Caco-2 (cell line): ENCODE measurements around the gene DYDC1. TPM values are rescaled to one million over a fixed set of nuclear protein-coding genes. Genes with fewer than 3 reads are reported as not detected.
A peak's percentile ranks its signal among the peaks of the same experiment; 100 is the strongest.

Experiments
- BruUV-seq: library from RNA; stranded (reverse); fragments of 400-500 nt; replicated peaks from 2 replicates; lab custom pipeline; 2021; lab: Mats Ljungman, UMichigan
- CTCF ChIA-PET: fragments of 300-600 bp; sonication (Branson Sonifier 250); formaldehyde crosslinking; loops from one replicate; lab custom pipeline; 2022; ENCODE audit warnings: antibody characterized with exemption; lab: Charles Lee
- POLR2A ChIA-PET: fragments of 300-600 bp; sonication (Branson Sonifier 250); formaldehyde crosslinking; loops from one replicate; lab custom pipeline; 2022; ENCODE audit warnings: antibody characterized with exemption; lab: Charles Lee
- DNase-seq, 2 experiments: peaks; one replicate each; pipeline versions ENCODE4 v3.0.0 to v3.0.0-alpha.2; 2020 to 2022
- H3K27me3 ChIP-seq: replicated peaks from 2 replicates; pipeline ENCODE4 v1.6.0; 2011; ENCODE audit warnings: low read length; ENCODE audit not compliant: control insufficient read depth, insufficient read depth
- H3K36me3 ChIP-seq: 2 replicates; pipeline ENCODE4 v1.5.1; 2011; ENCODE audit warnings: low read length; ENCODE audit not compliant: control insufficient read depth, insufficient read depth
- H3K4me1 ChIP-seq: fragments of 250-450 bp; sonication (Bioruptor Pico); 2 replicates; pipeline ENCODE4 v1.5.1; 2020; ENCODE audit warnings: mild to moderate bottlenecking
- H3K4me3 ChIP-seq: 2 replicates; pipeline ENCODE4 v1.5.1; 2011; ENCODE audit warnings: low read depth, mild to moderate bottlenecking, control low read depth, low read length
- H3K9me3 ChIP-seq: fragments of 250-450 bp; sonication (Bioruptor Pico); 2 replicates; pipeline ENCODE4 v1.5.1; 2020; ENCODE audit warnings: mild to moderate bottlenecking, moderate library complexity
- H3K27ac Mint-ChIP-seq: one replicate; pipeline ENCODE4 v1.8.0; 2022; ENCODE audit warnings: mixed read lengths; ENCODE audit not compliant: unreplicated experiment
- H3K27me3 Mint-ChIP-seq: one replicate; pipeline ENCODE4 v1.8.0; 2022; ENCODE audit warnings: mixed read lengths; ENCODE audit not compliant: insufficient read depth, unreplicated experiment
- H3K36me3 Mint-ChIP-seq: one replicate; pipeline ENCODE4 v1.8.0; 2022; ENCODE audit warnings: mild to moderate bottlenecking, mixed read lengths; ENCODE audit not compliant: insufficient read depth, unreplicated experiment
- H3K4me1 Mint-ChIP-seq: one replicate; pipeline ENCODE4 v1.8.0; 2022; ENCODE audit warnings: low read depth, mixed read lengths; ENCODE audit not compliant: unreplicated experiment
- H3K4me3 Mint-ChIP-seq: one replicate; pipeline ENCODE4 v1.8.0; 2022; ENCODE audit warnings: mild to moderate bottlenecking, moderate library complexity, mixed read lengths; ENCODE audit not compliant: unreplicated experiment
- H3K9me3 Mint-ChIP-seq: one replicate; pipeline ENCODE4 v1.8.0; 2022; ENCODE audit warnings: mixed read lengths; ENCODE audit not compliant: unreplicated experiment
- CTCF ChIP-seq, 2 experiments: fragments of 200-600 bp in 1 of 2; IDR thresholded peaks; 1 replicate in 1 of 2; 2 replicates in 1 of 2; pipeline versions ENCODE4 v1.5.1 to v1.8.0; 2011 to 2022; ENCODE audit warnings: antibody characterized with exemption in 1 of 2, control low read depth in 1 of 2, inconsistent platforms in 1 of 2, low read depth in 1 of 2, low read length in 1 of 2, mild to moderate bottlenecking in 1 of 2, moderate library complexity in 1 of 2; ENCODE audit not compliant: insufficient read depth in 1 of 2, severe bottlenecking in 1 of 2, unreplicated experiment in 1 of 2
- intact Hi-C: fragments of 100-400 bp; cut with micrococcal nuclease; formaldehyde crosslinking; loops from one replicate; pipeline ENCODE4 v1.10.0; 2022; ENCODE audit not compliant: unreplicated experiment
- total RNA-seq: library from RNA; stranded (reverse); gene quantifications from 2 replicates; pipeline ENCODE4 v1.2.3, GENCODE V29; 2022

Gene DYDC1
- total RNA-seq, 1 experiment from 2014 or later: not detected

GRCh38 chr10:80344912-80345311, 11.6 kb downstream of the DYDC1 start:
- intact Hi-C loops: no loop called here
- Histone ChIP-seq H3K27me3 (no peaks in the 10 kb centered on the region), H3K4me1 (no peaks in the 10 kb centered on the region), H3K9me3 (no peaks in the 10 kb centered on the region), H3K36me3 (no peaks in the 10 kb centered on the region), H3K4me3 (no peak overlapping the region)
- Mint-ChIP-seq H3K27ac (no peak overlapping the region), H3K36me3 (no peaks in the 10 kb centered on the region), H3K4me3 (no peak overlapping the region), H3K27me3 (peaks cover 3% of the 10 kb centered on the region), H3K9me3 (no peaks in the 10 kb centered on the region), H3K4me1 (no peaks in the 10 kb centered on the region)
- ChIA-PET POLR2A (no interaction called here), CTCF (no interaction called here)
- DNase-seq: no peak
- TF ChIP-seq CTCF (IDR thresholded peaks at IDR 0.05; ENCODE audit: insufficient read depth in 1 of 2, low read depth in 1 of 2, low read length in 1 of 2, severe bottlenecking in 1 of 2, unreplicated experiment in 1 of 2): no peak
- TSS peak; percentile 38 for BruUV-seq

GRCh38 chr10:80344276-80344675, 12.3 kb downstream of the DYDC1 start:
- Mint-ChIP-seq H3K27ac (no peak overlapping the region), H3K9me3 (no peaks in the 10 kb centered on the region)

GRCh38 chr10:80333983-80334382, 22.6 kb downstream of the DYDC1 start:
- no peak for DNase-seq
- Mint-ChIP-seq H3K36me3 (no peaks in the 10 kb centered on the region), H3K9me3 (no peaks in the 10 kb centered on the region), H3K27me3 (no peaks in the 10 kb centered on the region), H3K4me3 (no peak overlapping the region), H3K4me1 (no peaks in the 10 kb centered on the region), H3K27ac (no peak overlapping the region)
- Histone ChIP-seq H3K27me3 (no peaks in the 10 kb centered on the region; the same call in 1 of the 2 replicates), H3K36me3 (no peaks in the 10 kb centered on the region), H3K9me3 (peaks cover 8% of the 10 kb centered on the region; the same call in 1 of the 2 replicates), H3K4me1 (no peaks in the 10 kb centered on the region), H3K4me3 (no peak overlapping the region)
- ChIA-PET POLR2A (no interaction called here), CTCF (no interaction called here)
- TF ChIP-seq CTCF (IDR thresholded peaks at IDR 0.05; ENCODE audit: insufficient read depth in 1 of 2, low read depth in 1 of 2, low read length in 1 of 2, severe bottlenecking in 1 of 2, unreplicated experiment in 1 of 2): no peak
- BruUV-seq: no TSS peak
- intact Hi-C loops: no loop called here

More at GRCh38 chr10:80344276-80344675, 12.3 kb downstream of the DYDC1 start:
- Mint-ChIP-seq H3K27me3 (peaks cover 3% of the 10 kb centered on the region), H3K4me1 (no peaks in the 10 kb centered on the region), H3K4me3 (no peak overlapping the region), H3K36me3 (no peaks in the 10 kb centered on the region)
- H3K27me3 ChIP-seq: no peaks in the 10 kb centered on the region
- H3K4me3 ChIP-seq: no peak overlapping the region
- ChIA-PET POLR2A (no interaction called here), CTCF (no interaction called here)
- no peaks in the 10 kb centered on the region for H3K9me3 ChIP-seq
- no peak for TF ChIP-seq CTCF (IDR thresholded peaks at IDR 0.05; ENCODE audit: insufficient read depth in 1 of 2, low read depth in 1 of 2, low read length in 1 of 2, severe bottlenecking in 1 of 2, unreplicated experiment in 1 of 2)
- intact Hi-C loops: no loop called here
- BruUV-seq: no TSS peak
- no peaks in the 10 kb centered on the region for H3K36me3 ChIP-seq
- no peak for DNase-seq
- H3K4me1 ChIP-seq: no peaks in the 10 kb centered on the region
